Lower lobe of right lung (tissue), 2 donors: Measurements from ENCODE around the gene NRXN3. TPM values are rescaled to one million over a fixed set of nuclear protein-coding genes. Genes with fewer than 3 reads are reported as not detected.

Experiments
- ATAC-seq, 2 donors: fragments of 200-7000 bp; cut with Tn5 transposase; one replicate each; pipeline ENCODE4 v1.9.1; 2020 to 2022; ENCODE audit warnings: mild to moderate bottlenecking in 2 of 2, moderate library complexity in 2 of 2
- DNase-seq: peaks from one replicate; pipeline ENCODE4 v3.0.0-alpha.2; 2020
- H3K27ac ChIP-seq: fragments of 200-600 bp; one replicate; pipeline ENCODE4 v1.8.0; 2022
- H3K27me3 ChIP-seq: fragments of 200-600 bp; one replicate; pipeline ENCODE4 v1.8.0; 2022; ENCODE audit warnings: low read depth
- H3K36me3 ChIP-seq: fragments of 200-600 bp; one replicate; pipeline ENCODE4 v1.8.0; 2022; ENCODE audit warnings: mild to moderate bottlenecking
- H3K4me1 ChIP-seq: fragments of 200-600 bp; one replicate; pipeline ENCODE4 v1.8.0; 2022
- H3K4me3 ChIP-seq: fragments of 200-600 bp; one replicate; pipeline ENCODE4 v1.8.0; 2022; ENCODE audit warnings: mild to moderate bottlenecking
- H3K9me3 ChIP-seq: fragments of 200-600 bp; one replicate; pipeline ENCODE4 v1.8.0; 2022
- CTCF ChIP-seq: fragments of 200-600 bp; IDR thresholded peaks from one replicate; pipeline ENCODE4 v1.8.0; 2022; ENCODE audit warnings: antibody characterized with exemption, mild to moderate bottlenecking
- intact Hi-C: fragments of 100-400 bp; cut with DNase I; formaldehyde crosslinking; loops from one replicate; pipeline ENCODE4 v1.11.0; 2022
- total RNA-seq: library from RNA; stranded (reverse); fragmentation: NEBNext Ultra II Directional; extraction: Animal tissue kit (Norgen Biotek cat#: 25700); gene quantifications from one replicate; pipeline ENCODE4 v1.2.1, GENCODE V29; 2021
- donor health status: DM: no; HTN: yes; CAD: no; lungs with severe emphysema.

Gene NRXN3
- total RNA-seq, 1 donor from 2014 or later = 9.0 TPM

- no peaks in the 10 kb centered on the region for H3K27me3 ChIP-seq
- no peak overlapping the region for H3K27ac ChIP-seq
- intact Hi-C loops = no loop called here
- H3K4me1 ChIP-seq = no peaks in the 10 kb centered on the region
- H3K9me3 ChIP-seq = no peaks in the 10 kb centered on the region
- no peak for ATAC-seq
- H3K36me3 ChIP-seq = no peaks in the 10 kb centered on the region
- DNase-seq = no peak
- H3K4me3 ChIP-seq = no peak overlapping the region
- no peak for TF ChIP-seq CTCF
Observed at GRCh38 chr14:79602742-79603141, 1432.6 kb downstream of the NRXN3 start.

GRCh38 chr14:79605849-79606248 lies 1435.7 kb downstream of the NRXN3 start:
- H3K27ac ChIP-seq = no peak overlapping the region
- H3K9me3 ChIP-seq = no peaks in the 10 kb centered on the region
- ATAC-seq = no peak
- H3K36me3 ChIP-seq = no peaks in the 10 kb centered on the region
- no peaks in the 10 kb centered on the region for H3K27me3 ChIP-seq
- intact Hi-C loops = no loop called here
- no peak for DNase-seq
- no peak overlapping the region for H3K4me3 ChIP-seq
- H3K4me1 ChIP-seq = no peaks in the 10 kb centered on the region
- no peak for TF ChIP-seq CTCF

GRCh38 chr14:79608446-79608845 lies 1438.3 kb downstream of the NRXN3 start:
- Histone ChIP-seq H3K36me3 (no peaks in the 10 kb centered on the region), H3K4me3 (no peak overlapping the region), H3K9me3 (no peaks in the 10 kb centered on the region), H3K27ac (no peak overlapping the region), H3K4me1 (no peaks in the 10 kb centered on the region), H3K27me3 (no peaks in the 10 kb centered on the region)
- no peak for DNase-seq
- no peak for TF ChIP-seq CTCF
- ATAC-seq = no peak
- intact Hi-C loops = no loop called here

- DNase-seq (no peak), ATAC-seq (no peak)
- Histone ChIP-seq H3K4me3 (no peak overlapping the region), H3K9me3 (no peaks in the 10 kb centered on the region), H3K36me3 (no peaks in the 10 kb centered on the region), H3K27ac (no peak overlapping the region), H3K4me1 (no peaks in the 10 kb centered on the region), H3K27me3 (no peaks in the 10 kb centered on the region)
- intact Hi-C loops = no loop called here
- TF ChIP-seq CTCF = no peak
Observed at GRCh38 chr14:79613625-79614024, 1443.5 kb downstream of the NRXN3 start.

- no peak for ATAC-seq
- intact Hi-C loops = no loop called here
- TF ChIP-seq CTCF = no peak
Observed at GRCh38 chr14:79614448-79614847, 1444.3 kb downstream of the NRXN3 start.

GRCh38 chr14:79627058-79627457 lies 1456.9 kb downstream of the NRXN3 start:
- ATAC-seq (no peak), DNase-seq (no peak)
- TF ChIP-seq CTCF = no peak
- intact Hi-C loops = no loop called here
- no peak overlapping the region for H3K27ac ChIP-seq
- H3K9me3 ChIP-seq = no peaks in the 10 kb centered on the region
- no peaks in the 10 kb centered on the region for H3K36me3 ChIP-seq
- no peaks in the 10 kb centered on the region for H3K4me1 ChIP-seq
- H3K27me3 ChIP-seq = no peaks in the 10 kb centered on the region
- no peak overlapping the region for H3K4me3 ChIP-seq

More at GRCh38 chr14:79614448-79614847, 1444.3 kb downstream of the NRXN3 start:
- DNase-seq = no peak
- H3K9me3 ChIP-seq = no peaks in the 10 kb centered on the region
- no peak overlapping the region for H3K27ac ChIP-seq
- H3K36me3 ChIP-seq = no peaks in the 10 kb centered on the region
- H3K4me3 ChIP-seq = no peak overlapping the region
- no peaks in the 10 kb centered on the region for H3K27me3 ChIP-seq
- H3K4me1 ChIP-seq = no peaks in the 10 kb centered on the region
